ENCODE data around the gene STYK1. TPM values are rescaled to one million over a fixed set of nuclear protein-coding genes. Genes with fewer than 3 reads are reported as not detected.

Gene STYK1
- total RNA-seq, 2 donors from 2014 or later, result not detected

DNA sequence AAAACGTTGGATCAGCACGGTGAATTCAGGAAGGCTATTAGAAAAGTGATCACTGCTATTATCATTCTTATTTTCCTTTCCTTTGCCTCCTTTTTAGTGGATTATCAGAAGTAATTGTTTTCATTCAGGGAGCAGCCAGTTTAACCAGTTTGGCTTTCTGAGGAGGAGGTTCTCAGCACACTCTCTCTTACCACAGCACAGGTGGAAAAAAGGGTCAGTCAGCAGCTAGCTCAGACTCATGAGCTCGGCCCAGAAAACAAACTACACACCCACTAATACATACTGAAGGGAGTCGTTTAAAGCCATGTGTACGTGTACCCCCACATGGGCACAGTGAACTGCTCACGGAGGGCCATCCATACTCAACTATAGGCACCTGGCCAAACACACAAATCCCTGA, 37.2 kb downstream of the STYK1 start:
- H3K27me3 ChIP-seq (replicated peaks; ENCODE audit: insufficient read depth), result no peaks in the 10 kb centered on the region
- H3K9me3 ChIP-seq, result no peaks in the 10 kb centered on the region
- H3K36me3 ChIP-seq, result no peaks in the 10 kb centered on the region
- DNase-seq (ENCODE audit: low spot score) (no peak), ATAC-seq (ENCODE audit: insufficient number of reproducible peaks, low FRiP score, low read depth) (no peak)
- no peak overlapping the region for H3K27ac ChIP-seq
- H3K4me1 ChIP-seq (ENCODE audit: control insufficient read depth in 1 of 2, low read depth in 2 of 2), result no peaks in the 10 kb centered on the region
- H3K4me3 ChIP-seq, result no peak overlapping the region
- TF ChIP-seq, protein P1, sequence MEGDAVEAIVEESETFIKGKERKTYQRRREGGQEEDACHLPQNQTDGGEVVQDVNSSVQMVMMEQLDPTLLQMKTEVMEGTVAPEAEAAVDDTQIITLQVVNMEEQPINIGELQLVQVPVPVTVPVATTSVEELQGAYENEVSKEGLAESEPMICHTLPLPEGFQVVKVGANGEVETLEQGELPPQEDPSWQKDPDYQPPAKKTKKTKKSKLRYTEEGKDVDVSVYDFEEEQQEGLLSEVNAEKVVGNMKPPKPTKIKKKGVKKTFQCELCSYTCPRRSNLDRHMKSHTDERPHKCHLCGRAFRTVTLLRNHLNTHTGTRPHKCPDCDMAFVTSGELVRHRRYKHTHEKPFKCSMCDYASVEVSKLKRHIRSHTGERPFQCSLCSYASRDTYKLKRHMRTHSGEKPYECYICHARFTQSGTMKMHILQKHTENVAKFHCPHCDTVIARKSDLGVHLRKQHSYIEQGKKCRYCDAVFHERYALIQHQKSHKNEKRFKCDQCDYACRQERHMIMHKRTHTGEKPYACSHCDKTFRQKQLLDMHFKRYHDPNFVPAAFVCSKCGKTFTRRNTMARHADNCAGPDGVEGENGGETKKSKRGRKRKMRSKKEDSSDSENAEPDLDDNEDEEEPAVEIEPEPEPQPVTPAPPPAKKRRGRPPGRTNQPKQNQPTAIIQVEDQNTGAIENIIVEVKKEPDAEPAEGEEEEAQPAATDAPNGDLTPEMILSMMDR (IDR thresholded peaks at IDR 0.05), result no peak

- no peaks in the 10 kb centered on the region for H3K27me3 ChIP-seq (replicated peaks; ENCODE audit: insufficient read depth)
- no peak for ATAC-seq (ENCODE audit: insufficient number of reproducible peaks, low FRiP score, low read depth)
- no peak for DNase-seq (ENCODE audit: low spot score)
- no peaks in the 10 kb centered on the region for H3K9me3 ChIP-seq
- H3K4me3 ChIP-seq, result no peak overlapping the region
- H3K4me1 ChIP-seq (ENCODE audit: control insufficient read depth in 1 of 2, low read depth in 2 of 2), result no peaks in the 10 kb centered on the region
- H3K27ac ChIP-seq, result no peak overlapping the region
- H3K36me3 ChIP-seq, result no peaks in the 10 kb centered on the region
- TF ChIP-seq, protein P1 (IDR thresholded peaks at IDR 0.05), result no peak
Measured at GRCh38 chr12:10636124-10636523, 37.7 kb downstream of the STYK1 start.

GRCh38 chr12:10635306-10635705, 38.5 kb downstream of the STYK1 start:
- no peak for DNase-seq (ENCODE audit: low spot score)

GRCh38 chr12:10634427-10634826, 39.4 kb downstream of the STYK1 start:
- Histone ChIP-seq H3K4me3 (no peak overlapping the region), H3K9me3 (no peaks in the 10 kb centered on the region), H3K27ac (no peak overlapping the region), H3K27me3 (replicated peaks; ENCODE audit: insufficient read depth) (no peaks in the 10 kb centered on the region), H3K36me3 (no peaks in the 10 kb centered on the region), H3K4me1 (ENCODE audit: control insufficient read depth in 1 of 2, low read depth in 2 of 2) (no peaks in the 10 kb centered on the region)
- TF ChIP-seq, protein P1 (IDR thresholded peaks at IDR 0.05), result no peak
- DNase-seq (ENCODE audit: low spot score) (no peak), ATAC-seq (ENCODE audit: insufficient number of reproducible peaks, low FRiP score, low read depth) (no peak)

More at GRCh38 chr12:10635306-10635705, 38.5 kb downstream of the STYK1 start:
- H3K27ac ChIP-seq, result no peak overlapping the region
- TF ChIP-seq, protein P1 (IDR thresholded peaks at IDR 0.05), result no peak
- H3K9me3 ChIP-seq, result no peaks in the 10 kb centered on the region
- H3K4me3 ChIP-seq, result no peak overlapping the region
- H3K36me3 ChIP-seq, result no peaks in the 10 kb centered on the region
- ATAC-seq (ENCODE audit: insufficient number of reproducible peaks, low FRiP score, low read depth), result no peak
- H3K4me1 ChIP-seq (ENCODE audit: control insufficient read depth in 1 of 2, low read depth in 2 of 2), result no peaks in the 10 kb centered on the region
- no peaks in the 10 kb centered on the region for H3K27me3 ChIP-seq (replicated peaks; ENCODE audit: insufficient read depth)

- Histone ChIP-seq H3K36me3 (no peaks in the 10 kb centered on the region), H3K9me3 (no peaks in the 10 kb centered on the region), H3K27me3 (replicated peaks; ENCODE audit: insufficient read depth) (no peaks in the 10 kb centered on the region), H3K4me3 (no peak overlapping the region), H3K4me1 (ENCODE audit: control insufficient read depth in 1 of 2, low read depth in 2 of 2) (no peaks in the 10 kb centered on the region), H3K27ac (no peak overlapping the region)
- TF ChIP-seq, protein P1 (IDR thresholded peaks at IDR 0.05), result no peak
- no peak for ATAC-seq (ENCODE audit: insufficient number of reproducible peaks, low FRiP score, low read depth)
- DNase-seq (ENCODE audit: low spot score), result no peak
Measured at GRCh38 chr12:10633541-10633940, 40.3 kb downstream of the STYK1 start.

Measured in thoracic aorta (tissue), 2 donors.